ENCODE measurements around the gene PTPRN2. TPM values are rescaled to one million over a fixed set of nuclear protein-coding genes. Genes with fewer than 3 reads are reported as not detected.
"Not testable (repeated sequence)": the region's sequence is repeated elsewhere in the genome, so short reads cannot be mapped to it uniquely, and the experiment has no call there.

PTPRN2 gene
- total RNA-seq, 5 donors from 2014 or later (not counting 1 experiment from before 2014, with no cell fraction given): 0.60 to 1.7 (median 0.82) TPM

GRCh38 chr7:157918326-157919080 lies 669.1 kb downstream of the PTPRN2 start:
- Mint-ChIP-seq H3K4me3 (no peak overlapping the region), H3K4me1 (no peaks in the 10 kb centered on the region), H3K27ac (no peak overlapping the region), H3K27me3 (peaks cover 4 to 9% of the 10 kb centered on the region in 2 donors), H3K9me3 (peaks cover 0 to 9% (median 8%) of the 10 kb centered on the region in 3 donors), H3K36me3 (no peaks in the 10 kb centered on the region)
- H3K4me3 ChIP-seq (ENCODE audit: control insufficient read depth in 1 of 2, extremely low read depth in 1 of 2, low read length in 1 of 2): no peak overlapping the region
- no peaks in the 10 kb centered on the region for H3K36me3 ChIP-seq (ENCODE audit: control insufficient read depth in 2 of 2, extremely low read depth in 1 of 2, insufficient read depth in 1 of 2, low read length in 1 of 2)
- 85% methylated on average over 18 of the region's 29 CpGs for WGBS (ENCODE audit: insufficient coverage)
- H3K9me3 ChIP-seq: no peaks in the 10 kb centered on the region
- H3K4me1 ChIP-seq (ENCODE audit: control insufficient read depth in 1 of 2, extremely low read depth in 1 of 2, insufficient read depth in 2 of 2, low read length in 2 of 2): no peaks in the 10 kb centered on the region
- DNase-seq (no peak), ATAC-seq (replicated peaks in 1 of 4) (no peak)
- H3K27me3 ChIP-seq (replicated peaks in 1 of 2; ENCODE audit: control insufficient read depth in 2 of 2, extremely low read depth in 1 of 2, insufficient read depth in 2 of 2, low read length in 1 of 2): peaks cover 0 to 13% of the 10 kb centered on the region in 2 experiments
- no peak overlapping the region for H3K27ac ChIP-seq (ENCODE audit: low read length)
- ChIA-PET CTCF (no interaction called here), POLR2A (no interaction called here)

GRCh38 chr7:157916946-157917640 lies 670.5 kb downstream of the PTPRN2 start:
- Mint-ChIP-seq H3K36me3 (no peaks in the 10 kb centered on the region), H3K4me1 (no peaks in the 10 kb centered on the region), H3K4me3 (no peak overlapping the region), H3K27ac (no peak overlapping the region), H3K27me3 (peaks cover 4 to 9% of the 10 kb centered on the region in 2 donors), H3K9me3 (peaks cover 3 to 13% (median 9%) of the 10 kb centered on the region in 3 donors)
- ChIA-PET POLR2A (no interaction called here), CTCF (no interaction called here)
- ATAC-seq (replicated peaks in 1 of 4) (no peak), DNase-seq (no peak)
- Histone ChIP-seq H3K36me3 (ENCODE audit: control insufficient read depth in 2 of 2, extremely low read depth in 1 of 2, insufficient read depth in 1 of 2, low read length in 1 of 2) (no peaks in the 10 kb centered on the region), H3K27me3 (replicated peaks in 1 of 2; ENCODE audit: control insufficient read depth in 2 of 2, extremely low read depth in 1 of 2, insufficient read depth in 2 of 2, low read length in 1 of 2) (peaks cover 0 to 13% of the 10 kb centered on the region in 2 experiments), H3K4me1 (ENCODE audit: control insufficient read depth in 1 of 2, extremely low read depth in 1 of 2, insufficient read depth in 2 of 2, low read length in 2 of 2) (no peaks in the 10 kb centered on the region), H3K9me3 (no peaks in the 10 kb centered on the region), H3K4me3 (ENCODE audit: control insufficient read depth in 1 of 2, extremely low read depth in 1 of 2, low read length in 1 of 2) (no peak overlapping the region), H3K27ac (ENCODE audit: low read length) (no peak overlapping the region)
- 77% methylated on average over 12 of the region's 23 CpGs for WGBS (ENCODE audit: insufficient coverage)

- H3K27ac ChIP-seq (ENCODE audit: low read length): no peak overlapping the region
- H3K27me3 ChIP-seq (replicated peaks in 1 of 2; ENCODE audit: control insufficient read depth in 2 of 2, extremely low read depth in 1 of 2, insufficient read depth in 2 of 2, low read length in 1 of 2): peaks cover 0 to 6% of the 10 kb centered on the region in 2 experiments
- ChIA-PET POLR2A (no interaction called here), CTCF (no interaction called here)
- H3K36me3 ChIP-seq (ENCODE audit: control insufficient read depth in 2 of 2, extremely low read depth in 1 of 2, insufficient read depth in 1 of 2, low read length in 1 of 2): no peaks in the 10 kb centered on the region
- DNase-seq: no peak
- Mint-ChIP-seq H3K9me3 (peaks cover 3 to 19% (median 9%) of the 10 kb centered on the region in 3 donors), H3K36me3 (no peaks in the 10 kb centered on the region), H3K27ac (no peak overlapping the region), H3K4me1 (no peaks in the 10 kb centered on the region), H3K4me3 (no peak overlapping the region), H3K27me3 (no peaks in the 10 kb centered on the region)
- no peak for ATAC-seq (replicated peaks in 1 of 4)
- 93% methylated on average over 24 of the region's 35 CpGs for WGBS (ENCODE audit: insufficient coverage)
- H3K4me1 ChIP-seq (ENCODE audit: control insufficient read depth in 1 of 2, extremely low read depth in 1 of 2, insufficient read depth in 2 of 2, low read length in 2 of 2): peaks cover 0 to 4% of the 10 kb centered on the region in 2 experiments
- H3K4me3 ChIP-seq (ENCODE audit: control insufficient read depth in 1 of 2, extremely low read depth in 1 of 2, low read length in 1 of 2): no peak overlapping the region
- H3K9me3 ChIP-seq: no peaks in the 10 kb centered on the region
Measured at GRCh38 chr7:157910446-157910845, 677.2 kb downstream of the PTPRN2 start.

- H3K27me3 Mint-ChIP-seq; H3K27me3 ChIP-seq (replicated peaks in 1 of 2; ENCODE audit: control insufficient read depth in 2 of 2, extremely low read depth in 1 of 2, insufficient read depth in 2 of 2, low read length in 1 of 2); H3K27ac Mint-ChIP-seq; POLR2A ChIA-PET; H3K27ac ChIP-seq (ENCODE audit: low read length); H3K4me3 ChIP-seq (ENCODE audit: control insufficient read depth in 1 of 2, extremely low read depth in 1 of 2, low read length in 1 of 2); H3K36me3 Mint-ChIP-seq; H3K4me3 Mint-ChIP-seq; H3K9me3 ChIP-seq; H3K4me1 ChIP-seq (ENCODE audit: control insufficient read depth in 1 of 2, extremely low read depth in 1 of 2, insufficient read depth in 2 of 2, low read length in 2 of 2); H3K4me1 Mint-ChIP-seq; ATAC-seq (replicated peaks in 1 of 4); CTCF ChIA-PET; H3K36me3 ChIP-seq (ENCODE audit: control insufficient read depth in 2 of 2, extremely low read depth in 1 of 2, insufficient read depth in 1 of 2, low read length in 1 of 2); DNase-seq: not testable (repeated sequence)
- peaks cover 3 to 19% (median 9%) of the 10 kb centered on the region in 3 donors for H3K9me3 Mint-ChIP-seq
- WGBS (ENCODE audit: insufficient coverage): 96% methylated on average over 26 of the region's 43 CpGs
Measured at GRCh38 chr7:157910045-157910444, 677.6 kb downstream of the PTPRN2 start.

- no peak overlapping the region for H3K27ac Mint-ChIP-seq
- 97% methylated on average over 6 of the region's 8 CpGs for WGBS (ENCODE audit: insufficient coverage)
- CTCF ChIA-PET: no interaction called here
Measured at GRCh38 chr7:157909370-157909769, 678.3 kb downstream of the PTPRN2 start.

GRCh38 chr7:157908006-157908782 lies 679.4 kb downstream of the PTPRN2 start:
- Mint-ChIP-seq H3K27me3 (no peaks in the 10 kb centered on the region), H3K27ac (no peak overlapping the region), H3K9me3 (peaks cover 0 to 11% (median under 1%) of the 10 kb centered on the region in 3 donors), H3K36me3 (no peaks in the 10 kb centered on the region), H3K4me3 (no peak overlapping the region), H3K4me1 (no peaks in the 10 kb centered on the region)
- WGBS (ENCODE audit: insufficient coverage): 95% methylated on average over 23 of the region's 31 CpGs
- ChIA-PET POLR2A (interaction anchor here in 1 of 2 donors (0.6 kb wide), 1 partner anchor 1256 kb away, joined by 3 read pairs; no protein-coding TSS in a partner anchor), CTCF (no interaction called here)
- Histone ChIP-seq H3K4me3 (ENCODE audit: control insufficient read depth in 1 of 2, extremely low read depth in 1 of 2, low read length in 1 of 2) (no peak overlapping the region), H3K36me3 (ENCODE audit: control insufficient read depth in 2 of 2, extremely low read depth in 1 of 2, insufficient read depth in 1 of 2, low read length in 1 of 2) (no peaks in the 10 kb centered on the region), H3K27ac (ENCODE audit: low read length) (no peak overlapping the region), H3K4me1 (ENCODE audit: control insufficient read depth in 1 of 2, extremely low read depth in 1 of 2, insufficient read depth in 2 of 2, low read length in 2 of 2) (peaks cover 0 to 4% of the 10 kb centered on the region in 2 experiments), H3K9me3 (no peaks in the 10 kb centered on the region), H3K27me3 (replicated peaks in 1 of 2; ENCODE audit: control insufficient read depth in 2 of 2, extremely low read depth in 1 of 2, insufficient read depth in 2 of 2, low read length in 1 of 2) (peaks cover 0 to 9% of the 10 kb centered on the region in 2 experiments)
- DNase-seq: no peak
- ATAC-seq (replicated peaks in 1 of 4): no peak

More at GRCh38 chr7:157909370-157909769, 678.3 kb downstream of the PTPRN2 start:
- DNase-seq (no peak), ATAC-seq (replicated peaks in 1 of 4) (no peak)
- Histone ChIP-seq H3K27me3 (replicated peaks in 1 of 2; ENCODE audit: control insufficient read depth in 2 of 2, extremely low read depth in 1 of 2, insufficient read depth in 2 of 2, low read length in 1 of 2) (peaks cover 0 to 6% of the 10 kb centered on the region in 2 experiments), H3K27ac (ENCODE audit: low read length) (no peak overlapping the region), H3K9me3 (no peaks in the 10 kb centered on the region), H3K36me3 (ENCODE audit: control insufficient read depth in 2 of 2, extremely low read depth in 1 of 2, insufficient read depth in 1 of 2, low read length in 1 of 2) (no peaks in the 10 kb centered on the region), H3K4me3 (ENCODE audit: control insufficient read depth in 1 of 2, extremely low read depth in 1 of 2, low read length in 1 of 2) (no peak overlapping the region), H3K4me1 (ENCODE audit: control insufficient read depth in 1 of 2, extremely low read depth in 1 of 2, insufficient read depth in 2 of 2, low read length in 2 of 2) (peaks cover 0 to 4% of the 10 kb centered on the region in 2 experiments)
- H3K4me3 Mint-ChIP-seq: no peak overlapping the region
- H3K4me1 Mint-ChIP-seq: no peaks in the 10 kb centered on the region
- H3K36me3 Mint-ChIP-seq: no peaks in the 10 kb centered on the region
- H3K27me3 Mint-ChIP-seq: no peaks in the 10 kb centered on the region
- POLR2A ChIA-PET: no interaction called here
- peaks cover 3 to 14% (median 5%) of the 10 kb centered on the region in 3 donors for H3K9me3 Mint-ChIP-seq
